ENCODE results near the gene RNF213. TPM values are rescaled to one million over a fixed set of nuclear protein-coding genes. Genes with fewer than 3 reads are reported as not detected.

Gene RNF213
- total and polyA plus RNA-seq, 2 of the 8 experiments (the other 6 are each of a cell fraction or from before 2014, with no cell fraction given) = 33.8 to 62.8 TPM

DNA sequence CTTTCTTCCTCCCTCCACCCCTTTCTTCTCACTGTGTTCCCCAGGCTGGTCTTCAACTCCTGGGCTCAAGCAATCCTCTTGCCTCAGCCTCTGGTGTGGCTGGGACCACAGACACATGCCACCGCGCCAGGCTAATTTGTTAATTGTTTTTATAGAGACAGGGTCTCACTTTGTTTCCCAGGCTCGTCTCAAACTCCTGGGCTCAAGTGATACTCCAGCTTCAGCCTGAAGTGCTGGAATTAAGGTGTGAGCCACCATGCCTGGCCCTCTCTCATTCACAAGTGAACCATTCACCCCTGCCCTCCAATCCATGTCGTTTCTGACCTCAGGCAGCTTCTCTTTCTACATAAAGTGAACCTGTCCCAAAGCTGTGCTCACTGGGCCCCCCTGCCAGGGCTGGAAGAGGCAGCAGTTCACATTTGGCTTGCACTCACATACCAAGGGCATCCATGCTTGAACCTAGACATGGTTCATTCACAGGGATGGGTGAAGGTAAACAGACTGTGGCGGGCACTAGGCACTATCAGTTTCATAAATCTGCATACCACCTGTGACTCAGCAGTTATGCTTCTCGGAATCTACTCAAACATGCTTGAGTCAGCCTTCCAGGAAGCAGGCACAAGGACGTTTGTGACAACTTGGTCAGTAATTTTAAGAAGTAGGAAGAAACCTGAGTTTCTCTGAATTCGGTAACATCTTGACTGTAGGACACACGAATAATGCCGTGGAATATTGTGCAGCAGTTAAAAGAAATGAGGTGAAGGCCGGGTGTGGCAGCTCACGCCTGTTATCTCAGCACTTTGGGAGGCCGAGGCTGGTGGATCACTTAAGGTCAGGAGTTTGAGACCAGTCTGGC is 6.0 kb upstream of the RNF213 start:
- H2BK20ac ChIP-seq (ENCODE audit: low read length) = no peak overlapping the region
- H2BK15ac ChIP-seq (ENCODE audit: low read length) = peak overlapping the region; percentile 93; the same call in 1 of the 2 replicates
- peak overlapping the region in 1 of 4 experiments; percentile 36; a peak in 2 of 7 replicates for H3K9ac ChIP-seq (replicated peaks in 1 of 4; ENCODE audit: extremely low read depth in 1 of 4, low read depth in 3 of 4, low read length in 3 of 4)
- no peak overlapping the region for H3K4ac ChIP-seq (replicated peaks; ENCODE audit: insufficient read length, low read depth, low read length)
- H3K9me3 ChIP-seq (ENCODE audit: insufficient read depth in 2 of 2, low read depth in 1 of 2, low read length in 1 of 2) = no peaks in the 10 kb centered on the region
- H3K23ac ChIP-seq (ENCODE audit: insufficient read length) = no peak overlapping the region
- H4K91ac ChIP-seq (replicated peaks; ENCODE audit: insufficient read length, low read length) = peak overlapping the region; percentile 2
- no peak overlapping the region for H3K4me3 ChIP-seq (ENCODE audit: extremely low read depth in 1 of 4, insufficient read depth in 2 of 4, low read depth in 3 of 4, low read length in 4 of 4)
- peak overlapping the region; percentile 39; the same call in 1 of the 2 replicates for H2AK5ac ChIP-seq (ENCODE audit: low read depth, low read length)
- 92% methylated on average over 13 of the region's 13 CpGs; no CpG with 5 or more reads in 1 of the 2 experiments for whole genome bisulfite sequencing, 2 experiments (ENCODE audit: extremely low coverage in 1 of 2, insufficient coverage in 1 of 2, insufficient read length in 1 of 2, insufficient replicate concordance in 2 of 2, low coverage in 1 of 2, low lambda C conversion rate in 2 of 2, missing lambda C conversion rate in 1 of 2)
- DNase-seq (ENCODE audit: low read depth in 1 of 2, low spot score in 2 of 2) (no peak), FAIRE-seq (no peak)
- TF ChIP-seq NANOG (IDR thresholded peaks at IDR 0.05; ENCODE audit: insufficient read depth, low read depth, low read length, poor library complexity, severe bottlenecking) = no peak
- no peak for TF ChIP-seq PHF8 (conservative IDR thresholded peaks at IDR 0.05; ENCODE audit: low read depth, low read length)
- TF ChIP-seq ASH2L (IDR thresholded peaks at IDR 0.05; ENCODE audit: low read length) = no peak
- TF ChIP-seq BACH1 (IDR thresholded peaks at IDR 0.05; ENCODE audit: low read length) = 0 out of 2 replicates have a peak, but pooled peaks have one; percentile 38
- no peak overlapping the region for H3K18ac ChIP-seq (ENCODE audit: extremely low read depth, low read length)
- H3K27ac ChIP-seq (ENCODE audit: low read depth, low read length) = no peak overlapping the region
- POLR2A ChIA-PET (ENCODE audit: partially characterized antibody) = interaction anchor here (1.4 to 1.5 kb wide), 2 partner anchors 16 to 19 kb away, joined by 3 read pairs; no protein-coding TSS in a partner anchor
- no peaks in the 10 kb centered on the region for H3K23me2 ChIP-seq (ENCODE audit: low read depth, low read length)
- no peaks in the 10 kb centered on the region for H3K36me3 ChIP-seq (ENCODE audit: control insufficient read depth in 2 of 4, insufficient read depth in 4 of 4, low read length in 3 of 4)
- peak overlapping the region; percentile 71; the same call in 1 of the 2 replicates for H2BK5ac ChIP-seq (ENCODE audit: low read depth, low read length)
- H2BK12ac ChIP-seq (ENCODE audit: low read depth, low read length) = 0 out of 2 replicates have a peak overlapping the region, but pooled peaks have one; percentile 7
- no peak overlapping the region for H4K5ac ChIP-seq (ENCODE audit: insufficient read length, low read depth, low read length)
- H2AFZ ChIP-seq (ENCODE audit: low read length) = no peak overlapping the region
- H2BK120ac ChIP-seq (replicated peaks; ENCODE audit: low read depth, low read length) = no peak overlapping the region
- CTCF ChIA-PET (ENCODE audit: partially characterized antibody) = interaction anchor here (1.2 to 4.6 kb wide), 2 partner anchors 24 to 57 kb away, joined by 3 to 34 read pairs; no protein-coding TSS in a partner anchor
- peaks cover 0 to 2% of the 10 kb centered on the region in 2 experiments for H4K20me1 ChIP-seq (replicated peaks in 1 of 2; ENCODE audit: control insufficient read depth in 1 of 2, insufficient read depth in 2 of 2, low read length in 2 of 2)
- peaks cover 2 to 15% (median 8%) of the 10 kb centered on the region in 4 experiments; a peak in 5 of 7 replicates for H3K4me1 ChIP-seq (replicated peaks in 1 of 4; ENCODE audit: control insufficient read depth in 3 of 4, insufficient read depth in 4 of 4, low read length in 3 of 4)
- no peak overlapping the region for H3K14ac ChIP-seq (ENCODE audit: insufficient read length)
- peak overlapping the region; percentile 51; the same call in 1 of the 2 replicates for H4K8ac ChIP-seq (ENCODE audit: extremely low read depth, insufficient read depth, low read length)
- H3K56ac ChIP-seq (replicated peaks; ENCODE audit: insufficient read length, low read depth, low read length) = no peak overlapping the region
- no peaks in the 10 kb centered on the region for H3K27me3 ChIP-seq (replicated peaks in 1 of 4; ENCODE audit: control insufficient read depth in 3 of 4, extremely low read depth in 1 of 4, insufficient read depth in 3 of 4, low read length in 3 of 4)
- H3K4me2 ChIP-seq (ENCODE audit: insufficient read depth in 1 of 2, low read depth in 2 of 2, low read length in 2 of 2) = no peak overlapping the region
- H3K79me2 ChIP-seq (ENCODE audit: control insufficient read depth in 1 of 2, insufficient read depth in 2 of 2, low read length in 2 of 2) = no peaks in the 10 kb centered on the region
- H3K79me1 ChIP-seq (ENCODE audit: low read depth, low read length) = no peaks in the 10 kb centered on the region

Data from H1 (cell line).